SK-N-SH (cell line): ENCODE measurements around the gene DNAJC4. TPM values are rescaled to one million over a fixed set of nuclear protein-coding genes. Genes with fewer than 3 reads are reported as not detected.

Experiments
- CTCF ChIA-PET: fragments of 300-600, 350-600 bp; formaldehyde crosslinking; extraction: SDS; loops from one replicate; lab custom pipeline; 2021; lab: Yijun Ruan, JAX
- POLR2A ChIA-PET: fragments of 350-600 bp; sonication (Branson Sonifier 250); formaldehyde crosslinking; extraction: SDS; loops from one replicate; lab custom pipeline; 2020; ENCODE audit warnings: antibody characterized with exemption, inconsistent platforms; lab: Yijun Ruan, JAX
- DNase-seq: peaks from one replicate; pipeline ENCODE4 v3.0.0; 2012
- H2AFZ ChIP-seq: fragments of 200-600 bp; sonication (generic); 2 replicates; pipeline ENCODE4 v1.8.1; 2016; ENCODE audit warnings: antibody characterized with exemption, mild to moderate bottlenecking, low read depth
- H3F3A ChIP-seq: fragments of 200-600 bp; sonication (generic); replicated peaks from 2 replicates; pipeline ENCODE3; 2016; ENCODE audit warnings: antibody characterized with exemption, mild to moderate bottlenecking; ENCODE audit not compliant: insufficient read depth
- H3K27ac ChIP-seq, 2 experiments: fragments of 200-500 bp in 1 of 2; fragments of 200-600 bp in 1 of 2; sonication (Bioruptor generic) in 1 of 2; sonication (generic), shearing (Covaris generic) in 1 of 2; 2 replicates each; pipeline versions ENCODE4 v1.5.1 to v1.6.1; 2014 to 2016; ENCODE audit warnings: low read depth in 2 of 2, inconsistent platforms in 1 of 2, low read length in 1 of 2, mild to moderate bottlenecking in 1 of 2, mixed read lengths in 1 of 2
- H3K27me3 ChIP-seq: fragments of 200-600 bp; sonication (generic), shearing (Covaris generic); 2 replicates; pipeline ENCODE4 v1.6.1; 2016; ENCODE audit warnings: mixed run types; ENCODE audit not compliant: insufficient read depth
- H3K36me3 ChIP-seq, 2 experiments: fragments of 200-500 bp in 1 of 2; fragments of 200-600 bp in 1 of 2; sonication (Bioruptor generic) in 1 of 2; sonication (generic) in 1 of 2; replicated peaks in 1 of 2; 2 replicates each; pipeline versions ENCODE3 to v1.5.1; 2014 to 2016; ENCODE audit warnings: low read length in 1 of 2, mild to moderate bottlenecking in 1 of 2; ENCODE audit not compliant: insufficient read depth in 2 of 2, control insufficient read depth in 1 of 2
- H3K4me1 ChIP-seq, 2 experiments: fragments of 200-500 bp in 1 of 2; fragments of 200-600 bp in 1 of 2; sonication (Bioruptor generic) in 1 of 2; sonication (generic), shearing (Covaris generic) in 1 of 2; 2 replicates each; pipeline versions ENCODE4 v1.5.1 to v1.6.1; 2014 to 2016; ENCODE audit warnings: low read depth in 1 of 2, low read length in 1 of 2, mixed run types in 1 of 2; ENCODE audit not compliant: insufficient read depth in 2 of 2, control insufficient read depth in 1 of 2
- H3K4me2 ChIP-seq: fragments of 200-600 bp; sonication (generic), shearing (Covaris generic); 2 replicates; pipeline ENCODE4 v1.6.1; 2017; ENCODE audit warnings: mixed run types
- H3K4me3 ChIP-seq, 2 experiments: fragments of 200-500 bp in 1 of 2; fragments of 200-600 bp in 1 of 2; sonication (Bioruptor generic) in 1 of 2; sonication (generic), shearing (Covaris generic) in 1 of 2; 2 replicates each; pipeline versions ENCODE4 v1.5.1 to v1.8.1; 2014 to 2016; ENCODE audit warnings: low read depth in 2 of 2, inconsistent platforms in 1 of 2, low read length in 1 of 2, mild to moderate bottlenecking in 1 of 2, mixed read lengths in 1 of 2, moderate library complexity in 1 of 2
- H3K79me2 ChIP-seq: fragments of 200-600 bp; sonication (generic); 2 replicates; pipeline ENCODE4 v1.8.1; 2017; ENCODE audit warnings: mild to moderate bottlenecking; ENCODE audit not compliant: insufficient read depth
- H3K9ac ChIP-seq: fragments of 200-600 bp; sonication (generic); 2 replicates; pipeline ENCODE4 v1.6.1; 2017; ENCODE audit warnings: mixed run types
- H3K9me2 ChIP-seq: fragments of 200-600 bp; sonication (generic); 2 replicates; pipeline ENCODE4 v1.6.1; 2017; ENCODE audit warnings: mixed run types
- H3K9me3 ChIP-seq: fragments of 200-600 bp; sonication (generic); 2 replicates; pipeline ENCODE4 v1.6.1; 2017; ENCODE audit warnings: mixed run types, mild to moderate bottlenecking, moderate library complexity
- H4K20me1 ChIP-seq: fragments of 200-600 bp; sonication (generic); 2 replicates; pipeline ENCODE4 v1.6.1; 2017; ENCODE audit warnings: mild to moderate bottlenecking, mixed run types; ENCODE audit not compliant: insufficient read depth
- CTCF ChIP-seq: fragments of 200-600 bp; sonication (generic); IDR thresholded peaks from 2 replicates; pipeline ENCODE4 v1.6.1; 2017; ENCODE audit warnings: antibody characterized with exemption, mild to moderate bottlenecking, moderate library complexity
- EP300 ChIP-seq, 2 experiments: IDR thresholded peaks; 2 replicates each; pipeline versions ENCODE4 v1.4.0 to v1.6.1; 2012; ENCODE audit warnings: borderline replicate concordance in 1 of 2, low read depth in 1 of 2, low read length in 1 of 2
- FOSL2 ChIP-seq: IDR thresholded peaks from 2 replicates; pipeline ENCODE4 v1.4.0; 2012; ENCODE audit warnings: low read depth, mild to moderate bottlenecking, moderate library complexity, borderline replicate concordance
- FOXJ3 ChIP-seq: sonication (generic); formaldehyde crosslinking; IDR thresholded peaks from 2 replicates; pipeline ENCODE4 v1.5.1; 2020; ENCODE audit warnings: mild to moderate bottlenecking, missing genetic modification reagents
- FOXM1 ChIP-seq: IDR thresholded peaks from 2 replicates; pipeline ENCODE4 v1.4.0; 2012; ENCODE audit warnings: low read depth, mild to moderate bottlenecking
- RAD21 ChIP-seq: IDR thresholded peaks from 2 replicates; pipeline ENCODE4 v1.6.1; 2012; ENCODE audit warnings: mild to moderate bottlenecking, low read length
- RXRA ChIP-seq: IDR thresholded peaks from 2 replicates; pipeline ENCODE4 v1.4.0; 2012; ENCODE audit warnings: low read depth, mild to moderate bottlenecking, borderline replicate concordance
- SMC3 ChIP-seq: IDR thresholded peaks from 2 replicates; pipeline ENCODE4 v1.6.1; 2012; ENCODE audit warnings: low read depth, low read length, improper control_type of control experiment
- TEAD4 ChIP-seq: IDR thresholded peaks from 2 replicates; pipeline ENCODE4 v1.4.0; 2012; ENCODE audit warnings: mild to moderate bottlenecking, borderline replicate concordance; ENCODE audit not compliant: insufficient read depth
- USF1 ChIP-seq: IDR thresholded peaks from 2 replicates; pipeline ENCODE4 v1.4.0; 2012; ENCODE audit warnings: low read depth, borderline replicate concordance
- USF2 ChIP-seq: fragments of 150-350 bp; IDR thresholded peaks from 2 replicates; pipeline ENCODE4 v1.6.1; 2017; ENCODE audit warnings: antibody characterized with exemption, low read length, low read depth, borderline replicate concordance
- WGBS: methylation state at CpG from one replicate; pipeline ENCODE4 v1.1.6; 2017; ENCODE audit warnings: low lambda C conversion rate; 5-methylcytosine and 5-hydroxymethylcytosine counted together
- polyA plus RNA-seq, 3 experiments: library from polyadenylated mRNA; depleted of rRNA; stranded (reverse); fragments of >200 nt; gene quantifications; 2 replicates each; pipeline ENCODE4 v1.2.3, GENCODE V29; 2012
- TF ChIP-seq, protein P1 (sequence below): fragments of 150-350 bp; IDR thresholded peaks from 2 replicates; pipeline ENCODE4 v1.6.1; 2016; ENCODE audit warnings: mild to moderate bottlenecking, low read depth, low read length
- TF ChIP-seq, protein P2 (sequence below): IDR thresholded peaks from 2 replicates; pipeline ENCODE4 v1.4.0; 2012; ENCODE audit warnings: low read depth, borderline replicate concordance

Gene DNAJC4
- polyA plus RNA-seq, 1 of the 3 experiments (the other 2 are of a cell fraction), result 52.1 TPM

DNA sequence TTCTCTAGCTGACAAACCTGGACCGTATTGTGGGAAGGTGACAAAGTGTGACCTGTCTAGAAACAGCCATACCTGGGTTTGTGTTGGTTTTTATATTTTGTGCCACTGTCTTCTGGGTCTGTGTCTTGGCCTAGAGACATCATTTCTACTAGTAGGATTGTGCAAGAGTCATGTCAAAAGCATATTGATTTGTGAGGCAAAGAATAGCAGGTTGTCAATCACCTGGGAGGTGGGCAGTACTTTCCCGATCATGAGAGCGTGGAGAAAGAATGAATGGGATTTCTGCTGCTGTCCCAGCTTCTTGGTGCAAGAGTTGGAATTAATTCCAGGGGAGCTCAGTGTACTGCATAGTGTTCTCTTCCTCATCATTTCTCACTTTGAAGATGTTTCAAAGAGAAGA is 28.8 kb upstream of the DNAJC4 start:
- CTCF ChIA-PET, result interaction anchor here (1.0 to 1.6 kb wide), 2 partner anchors 100 to 103 kb away, joined by 3 to 4 read pairs; no protein-coding TSS in a partner anchor
- Histone ChIP-seq H2AFZ (no peak overlapping the region), H3F3A (peaks cover 30% of the 10 kb centered on the region), H3K9ac (no peak overlapping the region), H4K20me1 (peaks cover 9% of the 10 kb centered on the region), H3K27ac (no peak overlapping the region), H3K4me3 (no peak overlapping the region)
- DNase-seq, result no peak
- TF ChIP-seq RXRA (no peak), FOSL2 (no peak), RAD21 (no peak)
- TF ChIP-seq, all 33 proteins: peak for 0
- Histone ChIP-seq H3K4me1 (peaks cover 4 to 8% of the 10 kb centered on the region in 2 experiments; a peak in 2 of 4 replicates), H3K27me3 (no peaks in the 10 kb centered on the region), H3K9me3 (no peaks in the 10 kb centered on the region), H3K36me3 (peaks cover 59 to 61% of the 10 kb centered on the region in 2 experiments), H3K9me2 (no peaks in the 10 kb centered on the region), H3K4me2 (no peak overlapping the region), H3K79me2 (no peaks in the 10 kb centered on the region; the same call in 1 of the 2 replicates)
- POLR2A ChIA-PET, result interaction anchor here (0.7 to 2.0 kb wide), 2 partner anchors 9 to 16 kb away, joined by 3 to 7 read pairs; partner anchors contain the start of gene STIP1
- WGBS, result 98% methylated on average over 3 of the region's 3 CpGs

DNA sequence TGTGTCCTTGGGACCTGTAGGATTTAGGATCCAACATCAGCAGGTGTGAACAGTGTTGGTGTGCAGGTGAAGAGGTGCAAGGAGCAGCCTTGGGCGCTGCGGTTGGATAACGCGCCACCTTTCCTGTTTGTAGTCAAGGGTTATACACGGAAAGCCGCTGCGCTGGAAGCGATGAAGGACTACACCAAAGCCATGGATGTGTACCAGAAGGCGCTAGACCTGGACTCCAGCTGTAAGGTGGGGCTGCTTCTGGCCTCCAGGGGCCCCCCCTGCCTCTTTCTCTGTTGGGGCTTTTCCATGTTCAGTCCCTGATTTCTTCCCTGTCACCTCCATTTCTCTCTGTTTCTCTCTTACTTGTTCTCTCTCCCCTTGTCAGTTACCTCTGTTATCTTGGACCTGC is 27.4 kb upstream of the DNAJC4 start:
- CTCF ChIA-PET, result interaction anchor here (2.7 to 5.1 kb wide), 2 partner anchors 48 to 100 kb away, joined by 25 to 52 read pairs; partner anchors contain the start of genes CATSPERZ and PLCB3

More for the DNA sequence above, 27.4 kb upstream of the DNAJC4 start:
- H3K4me1 ChIP-seq, result peaks cover 4 to 22% of the 10 kb centered on the region in 2 experiments; a peak in 3 of 4 replicates
- H3K79me2 ChIP-seq, result no peaks in the 10 kb centered on the region; the same call in 1 of the 2 replicates
- H4K20me1 ChIP-seq, result peaks cover 9% of the 10 kb centered on the region
- no peak for DNase-seq
- H3K9ac ChIP-seq, result no peak overlapping the region
- no peak overlapping the region for H3K4me3 ChIP-seq
- peaks cover 30% of the 10 kb centered on the region for H3F3A ChIP-seq
- 96% methylated on average over 8 of the region's 9 CpGs for WGBS
- POLR2A ChIA-PET, result interaction anchor here (0.6 to 1.6 kb wide), 2 partner anchors 18 to 22 kb away, joined by 3 read pairs; no protein-coding TSS in a partner anchor
- H3K27ac ChIP-seq, result no peak overlapping the region
- H3K4me2 ChIP-seq, result no peak overlapping the region
- no peaks in the 10 kb centered on the region for H3K27me3 ChIP-seq
- TF ChIP-seq FOXM1 (no peak), EP300 (IDR thresholded peaks at IDR 0.05; ENCODE audit: borderline replicate concordance in 1 of 2, low read depth in 1 of 2, low read length in 1 of 2) (no peak), USF2 (no peak), SMC3 (no peak), CTCF (no peak), TEAD4 (no peak), FOXJ3 (no peak), USF1 (no peak)
- TF ChIP-seq, protein P1, sequence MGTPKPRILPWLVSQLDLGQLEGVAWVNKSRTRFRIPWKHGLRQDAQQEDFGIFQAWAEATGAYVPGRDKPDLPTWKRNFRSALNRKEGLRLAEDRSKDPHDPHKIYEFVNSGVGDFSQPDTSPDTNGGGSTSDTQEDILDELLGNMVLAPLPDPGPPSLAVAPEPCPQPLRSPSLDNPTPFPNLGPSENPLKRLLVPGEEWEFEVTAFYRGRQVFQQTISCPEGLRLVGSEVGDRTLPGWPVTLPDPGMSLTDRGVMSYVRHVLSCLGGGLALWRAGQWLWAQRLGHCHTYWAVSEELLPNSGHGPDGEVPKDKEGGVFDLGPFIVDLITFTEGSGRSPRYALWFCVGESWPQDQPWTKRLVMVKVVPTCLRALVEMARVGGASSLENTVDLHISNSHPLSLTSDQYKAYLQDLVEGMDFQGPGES, result no peak
- TF ChIP-seq, protein P2, sequence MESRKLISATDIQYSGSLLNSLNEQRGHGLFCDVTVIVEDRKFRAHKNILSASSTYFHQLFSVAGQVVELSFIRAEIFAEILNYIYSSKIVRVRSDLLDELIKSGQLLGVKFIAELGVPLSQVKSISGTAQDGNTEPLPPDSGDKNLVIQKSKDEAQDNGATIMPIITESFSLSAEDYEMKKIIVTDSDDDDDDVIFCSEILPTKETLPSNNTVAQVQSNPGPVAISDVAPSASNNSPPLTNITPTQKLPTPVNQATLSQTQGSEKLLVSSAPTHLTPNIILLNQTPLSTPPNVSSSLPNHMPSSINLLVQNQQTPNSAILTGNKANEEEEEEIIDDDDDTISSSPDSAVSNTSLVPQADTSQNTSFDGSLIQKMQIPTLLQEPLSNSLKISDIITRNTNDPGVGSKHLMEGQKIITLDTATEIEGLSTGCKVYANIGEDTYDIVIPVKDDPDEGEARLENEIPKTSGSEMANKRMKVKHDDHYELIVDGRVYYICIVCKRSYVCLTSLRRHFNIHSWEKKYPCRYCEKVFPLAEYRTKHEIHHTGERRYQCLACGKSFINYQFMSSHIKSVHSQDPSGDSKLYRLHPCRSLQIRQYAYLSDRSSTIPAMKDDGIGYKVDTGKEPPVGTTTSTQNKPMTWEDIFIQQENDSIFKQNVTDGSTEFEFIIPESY, result no peak
- TF ChIP-seq, all 33 proteins: peak for 0
- peaks cover 47 to 48% of the 10 kb centered on the region in 2 experiments for H3K36me3 ChIP-seq
- H3K9me3 ChIP-seq, result no peaks in the 10 kb centered on the region
- no peak overlapping the region for H2AFZ ChIP-seq
- H3K9me2 ChIP-seq, result no peaks in the 10 kb centered on the region
